K562 (cell line): Measurements from ENCODE around the gene MYLK3. TPM values are rescaled to one million over a fixed set of nuclear protein-coding genes. Genes with fewer than 3 reads are reported as not detected.

ENCODE experiments used
- ATAC-seq: fragments of 200-7000 bp; cut with Tn5 transposase; 3 replicates; pipeline ENCODE4 v1.9.1; 2020; ENCODE audit warnings: moderate library complexity
- BruUV-seq: library from RNA; stranded (reverse); fragments of 400-500 nt; replicated peaks from 2 replicates; lab custom pipeline; 2021; lab: Mats Ljungman, UMichigan
- CTCF ChIA-PET: fragments of 300-600 bp; formaldehyde crosslinking; extraction: SDS; loops from one replicate; lab custom pipeline; 2021; ENCODE audit warnings: low intra/inter-chr PET ratio; lab: Yijun Ruan, JAX
- POLR2A ChIA-PET: fragments of 300-600, 350-650 bp; sonication (Branson Sonifier 250); formaldehyde crosslinking; extraction: SDS; loops from one replicate; lab custom pipeline; 2021; ENCODE audit warnings: antibody characterized with exemption, inconsistent platforms; lab: Yijun Ruan, JAX
- DNase-seq, 4 experiments: peaks; one replicate each; pipeline versions ENCODE4 v3.0.0 to v3.0.0-alpha.2; 2011 to 2018; ENCODE audit warnings: low spot score in 3 of 4, mixed read lengths in 3 of 4; ENCODE audit errors: extremely low read depth in 1 of 4
- FAIRE-seq: peaks from 2 replicates; lab custom pipeline; 2011; peaks lifted over from hg19 to GRCh38; lab: Jason Lieb, UNC
- H2AFZ ChIP-seq: 2 replicates; pipeline ENCODE4 v1.6.0; 2011; ENCODE audit warnings: low read depth, low read length, control low read depth, inconsistent platforms
- H3K27ac ChIP-seq: fragments of 200-600 bp; 3 replicates; pipeline ENCODE4 v1.8.0; 2011; ENCODE audit warnings: low read depth, mild to moderate bottlenecking, control low read depth, inconsistent platforms, low read length, moderate library complexity, mixed read lengths; ENCODE audit errors: extremely low read depth
- H3K27me3 ChIP-seq, 2 experiments: fragments of 300-600 bp in 1 of 2; 2 replicates in 1 of 2; 3 replicates in 1 of 2; pipeline versions ENCODE4 v1.6.0 to v1.8.0; 2011; ENCODE audit warnings: inconsistent platforms in 2 of 2, low read length in 2 of 2, mild to moderate bottlenecking in 1 of 2, mixed read lengths in 1 of 2, moderate library complexity in 1 of 2; ENCODE audit not compliant: control insufficient read depth in 2 of 2, insufficient read depth in 2 of 2
- H3K36me3 ChIP-seq: fragments of 300-600 bp; 3 replicates; pipeline ENCODE4 v1.8.0; 2011; ENCODE audit warnings: mild to moderate bottlenecking, low read length, inconsistent platforms; ENCODE audit not compliant: control insufficient read depth, insufficient read depth
- H3K4me1 ChIP-seq, 2 experiments: fragments of 200-600 bp in 1 of 2; replicated peaks in 1 of 2; 2 replicates in 1 of 2; 3 replicates in 1 of 2; pipeline versions ENCODE4 v1.5.1 to v1.8.0; 2011; ENCODE audit warnings: inconsistent platforms in 2 of 2, low read length in 2 of 2, mild to moderate bottlenecking in 1 of 2, mixed read lengths in 1 of 2, moderate library complexity in 1 of 2; ENCODE audit not compliant: control insufficient read depth in 2 of 2, insufficient read depth in 2 of 2
- H3K4me2 ChIP-seq: 2 replicates; pipeline ENCODE4 v1.6.1; 2011; ENCODE audit warnings: low read length, control low read depth, inconsistent platforms, mixed read lengths; ENCODE audit not compliant: insufficient read depth
- H3K4me3 ChIP-seq: fragments of 200-600 bp; sonication (generic), shearing (Covaris generic); 2 replicates; pipeline ENCODE4 v1.5.1; 2016; ENCODE audit warnings: control low read depth, inconsistent platforms
- H3K79me2 ChIP-seq: fragments of 200-600 bp; 3 replicates; pipeline ENCODE4 v1.8.0; 2011; ENCODE audit warnings: low read length, inconsistent platforms; ENCODE audit not compliant: control insufficient read depth, insufficient read depth
- H3K9ac ChIP-seq, 2 experiments: 2 replicates each; pipeline versions ENCODE4 v1.6.0 to v1.6.1; 2011; ENCODE audit warnings: low read depth in 2 of 2, low read length in 2 of 2, control low read depth in 1 of 2, inconsistent platforms in 1 of 2, mild to moderate bottlenecking in 1 of 2, mixed read lengths in 1 of 2; ENCODE audit not compliant: insufficient read depth in 1 of 2
- H3K9me1 ChIP-seq: one replicate; pipeline ENCODE4 v1.6.0; 2011; ENCODE audit warnings: inconsistent platforms, mild to moderate bottlenecking, low read length, moderate library complexity; ENCODE audit not compliant: control insufficient read depth, insufficient read depth
- H3K9me3 ChIP-seq: replicated peaks from 2 replicates; pipeline ENCODE4 v1.5.1; 2011; ENCODE audit warnings: low read depth, low read length, inconsistent platforms; ENCODE audit not compliant: control insufficient read depth, insufficient read depth
- H4K20me1 ChIP-seq: replicated peaks from 2 replicates; pipeline ENCODE4 v1.6.1; 2011; ENCODE audit warnings: low read length, inconsistent platforms, mixed read lengths; ENCODE audit not compliant: control insufficient read depth, insufficient read depth
- CEBPG ChIP-seq, 3 experiments: fragments of 200-800 bp in 1 of 3; sonication (Bioruptor generic) in 1 of 3; sonication (generic) in 1 of 3; formaldehyde crosslinking in 1 of 3; IDR thresholded peaks in 2 of 3; conservative IDR thresholded peaks in 1 of 3; 2 replicates each; pipeline versions ENCODE4 v1.6.1 to v1.8.0; 2016 to 2022; ENCODE audit warnings: missing compliant biosample characterization in 2 of 3, missing genetic modification characterization in 2 of 3, mild to moderate bottlenecking in 1 of 3, missing genetic modification reagents in 1 of 3
- CREB3L1 ChIP-seq: fragments of 450-650 bp; IDR thresholded peaks from 2 replicates; pipeline ENCODE4 v1.6.1; 2014; ENCODE audit warnings: low read depth, mild to moderate bottlenecking, moderate library complexity, borderline replicate concordance
- FIP1L1 ChIP-seq: fragments of 200-400 bp; formaldehyde crosslinking; IDR thresholded peaks from 2 replicates; pipeline ENCODE4 v1.6.1; 2018; ENCODE audit warnings: mild to moderate bottlenecking, low read depth, low read length; ENCODE audit not compliant: poor library complexity, severe bottlenecking
- GABPA ChIP-seq: fragments of 200-800 bp; sonication (Bioruptor generic); conservative IDR thresholded peaks from 2 replicates; pipeline ENCODE4 v1.6.1; 2016; ENCODE audit warnings: low read depth, missing genetic modification characterization, missing compliant biosample characterization
- PBX2 ChIP-seq, 2 experiments: IDR thresholded peaks in 1 of 2; conservative IDR thresholded peaks in 1 of 2; 2 replicates each; pipeline ENCODE4 v1.6.1; 2016; ENCODE audit warnings: low read depth in 2 of 2, mild to moderate bottlenecking in 1 of 2, missing compliant biosample characterization in 1 of 2, missing genetic modification characterization in 1 of 2, moderate library complexity in 1 of 2
- PYGO2 ChIP-seq: fragments of 450-650 bp; IDR thresholded peaks from 2 replicates; pipeline ENCODE4 v1.6.1; 2016; ENCODE audit warnings: mild to moderate bottlenecking, missing genetic modification characterization, moderate library complexity, missing compliant biosample characterization
- RBM34 ChIP-seq: fragments of 200-400 bp; formaldehyde crosslinking; IDR thresholded peaks from 2 replicates; pipeline ENCODE4 v1.6.1; 2018; ENCODE audit warnings: low read length, borderline replicate concordance; ENCODE audit not compliant: insufficient read depth
- ZNF512 ChIP-seq: IDR thresholded peaks from 2 replicates; pipeline ENCODE4 v1.6.1; 2016; ENCODE audit warnings: missing genetic modification characterization, missing compliant biosample characterization
- WGBS: fragments of 100-300 bp; shearing (Covaris generic); methylation state at CpG from one replicate; pipeline ENCODE4 v1.1.6; 2016; ENCODE audit warnings: low coverage, mixed read lengths; ENCODE audit not compliant: insufficient coverage; ENCODE audit errors: missing lambda C conversion rate; 5-methylcytosine and 5-hydroxymethylcytosine counted together
- in situ Hi-C: fragments of 300-500 bp; cut with MboI; formaldehyde crosslinking; loops from 4 replicates; pipeline ENCODE4 v1.15.0; 2018; ENCODE audit warnings: inconsistent platforms, mixed read lengths
- intact Hi-C: fragments of 100-400 bp; cut with micrococcal nuclease; formaldehyde crosslinking; loops from 2 replicates; pipeline ENCODE4 v1.14.2; 2022
- polyA plus RNA-seq, 8 experiments: library from polyadenylated mRNA; depleted of rRNA in 4 of 8; stranded (reverse) in 5 of 8; unstranded in 3 of 8; fragments of >200 nt; fragmentation: Nextera tagmentation in 2 of 8; fragmentation: Illumina TruSeq in 1 of 8; extraction: Ambion mirVana in 2 of 8; extraction: Trizol in 1 of 8; gene quantifications; 2 replicates each; pipeline versions ENCODE4 v1.2.1 to v1.2.3, GENCODE V29; 2011 to 2014; ENCODE audit warnings: inconsistent platforms in 1 of 8, missing spikeins in 1 of 8
- total RNA-seq, 7 experiments: library from RNA; depleted of rRNA in 6 of 7; stranded (reverse); fragments of >200 nt in 6 of 7; fragmentation: Illumina TruSeq in 2 of 7; extraction: Trizol in 2 of 7; gene quantifications; 2 replicates each; pipeline versions ENCODE4 v1.2.1 to v1.2.3, GENCODE V29; 2011 to 2021; ENCODE audit warnings: low replicate concordance in 1 of 7

MYLK3 gene
- total and polyA plus RNA-seq, 9 of the 15 experiments (the other 6 are each of a cell fraction or from before 2014, with no cell fraction given): 0.69 to 10.7 (median 4.7) TPM

- Histone ChIP-seq H3K9me3 (no peaks in the 10 kb centered on the region), H3K4me3 (no peak overlapping the region; the same call in 1 of the 2 replicates), H3K27ac (no peak overlapping the region), H3K79me2 (peaks cover 59% of the 10 kb centered on the region), H3K27me3 (no peaks in the 10 kb centered on the region), H2AFZ (no peak overlapping the region), H3K9ac (0 out of 4 replicates have a peak overlapping the region, but pooled peaks of 1 of the 2 experiments have one; percentile 1), H3K4me1 (peaks cover 6 to 18% of the 10 kb centered on the region in 2 experiments; a peak in 4 of 5 replicates), H3K4me2 (peak overlapping the region; percentile 98; the same call in 1 of the 2 replicates), H3K36me3 (peaks cover 51% of the 10 kb centered on the region), H4K20me1 (peaks cover 27% of the 10 kb centered on the region), H3K9me1 (no peaks in the 10 kb centered on the region)
- FAIRE-seq: no peak
- no peak for DNase-seq
- in situ Hi-C loops: loop anchor here (10.0 kb wide), 1 partner anchor 133 kb away; no protein-coding TSS in a partner anchor
- TF ChIP-seq PBX2 (CRISPR knock-in tag; IDR thresholded peaks at IDR 0.05; ENCODE audit: low read depth) (no peak), PBX2 (tag; conservative IDR thresholded peaks at IDR 0.05; ENCODE audit: low read depth) (peak; percentile 38; the same call in 1 of the 2 replicates), GABPA (0 out of 2 replicates have a peak, but pooled peaks have one; percentile 17), CREB3L1 (no peak), FIP1L1 (no peak), CEBPG (CRISPR knock-in tag; IDR thresholded peaks at IDR 0.05) (no peak), CEBPG (tag; conservative IDR thresholded peaks at IDR 0.05 in 1 of 2, IDR thresholded peaks at IDR 0.05 in 1 of 2) (0 out of 4 replicates have a peak, but pooled peaks of 1 of the 2 experiments have one; percentile 16), RBM34 (no peak), PYGO2 (no peak), ZNF512 (tag) (no peak)
- BruUV-seq: no TSS peak
- ChIA-PET CTCF (no interaction called here), POLR2A (no interaction called here)
- WGBS: 19% methylated on average over 2 of the region's 4 CpGs
- intact Hi-C loops: no loop called here
- ATAC-seq: no peak
Measured at GRCh38 chr16:46691726-46692125, 56.4 kb downstream of the MYLK3 start.
